NOMO-1 treated with DMSO at 0.1 percent for 48 hours (cell line): ENCODE results near the gene PM20D2.

Experiments used
- DNase-seq: peaks from one replicate; lab custom pipeline; 2025; ENCODE audit not compliant: unreplicated experiment; lab: John Stamatoyannopoulos, UW

The PM20D2 gene

DNA sequence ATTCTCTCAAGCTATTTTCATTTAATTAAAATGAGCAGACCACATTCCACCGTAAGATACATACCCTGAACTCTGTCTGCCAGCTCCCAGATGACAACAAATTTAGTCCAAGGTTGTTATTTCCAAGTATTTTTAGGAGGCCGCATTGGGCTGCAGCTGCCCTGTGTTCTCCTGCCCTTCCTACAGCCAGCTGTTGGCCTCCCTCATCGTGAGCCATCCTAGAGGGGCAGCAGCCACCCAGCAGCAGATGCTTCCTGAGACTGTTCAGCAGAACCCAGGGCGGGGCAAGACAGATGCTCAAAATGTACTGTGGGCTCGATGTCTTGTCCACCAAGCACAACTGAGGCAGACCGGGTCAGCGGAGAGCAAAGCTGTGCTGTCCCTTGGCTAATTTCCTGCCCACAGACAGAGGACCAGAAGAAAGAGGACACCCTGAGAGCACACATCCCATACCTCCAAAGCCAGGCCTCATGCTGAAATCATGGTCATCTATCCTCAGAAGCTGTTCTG is 54.9 kb downstream of the PM20D2 start:
- no peak for DNase-seq

DNA sequence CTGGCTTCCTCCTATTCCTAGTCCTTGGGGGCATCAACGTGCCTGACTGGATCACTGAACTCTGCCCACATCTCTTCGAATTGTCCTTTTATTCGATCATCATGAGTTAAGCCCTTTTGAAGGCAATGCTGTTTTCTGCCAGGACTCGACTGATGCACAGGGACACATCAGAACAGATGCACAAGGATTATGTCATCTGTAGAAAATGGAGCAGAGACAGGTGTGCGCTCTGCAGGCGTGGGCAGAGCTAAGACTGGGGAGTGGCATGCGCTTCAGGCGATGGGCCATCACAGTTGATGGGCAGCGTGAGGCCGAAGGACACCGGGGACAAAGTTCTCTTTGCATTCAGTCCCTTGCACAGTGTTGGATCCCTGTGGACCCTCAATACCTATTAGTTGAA is 58.2 kb downstream of the PM20D2 start:
- DNase-seq = no peak

GRCh38 chr6:89205819-89206218 is 60.0 kb downstream of the PM20D2 start:
- DNase-seq = no peak

- no peak for DNase-seq
Observed at GRCh38 chr6:89208551-89208950, 62.7 kb downstream of the PM20D2 start.

- no peak for DNase-seq
Observed at GRCh38 chr6:89209457-89209856, 63.6 kb downstream of the PM20D2 start.

GRCh38 chr6:89212472-89212871 is 66.6 kb downstream of the PM20D2 start:
- no peak for DNase-seq

DNA sequence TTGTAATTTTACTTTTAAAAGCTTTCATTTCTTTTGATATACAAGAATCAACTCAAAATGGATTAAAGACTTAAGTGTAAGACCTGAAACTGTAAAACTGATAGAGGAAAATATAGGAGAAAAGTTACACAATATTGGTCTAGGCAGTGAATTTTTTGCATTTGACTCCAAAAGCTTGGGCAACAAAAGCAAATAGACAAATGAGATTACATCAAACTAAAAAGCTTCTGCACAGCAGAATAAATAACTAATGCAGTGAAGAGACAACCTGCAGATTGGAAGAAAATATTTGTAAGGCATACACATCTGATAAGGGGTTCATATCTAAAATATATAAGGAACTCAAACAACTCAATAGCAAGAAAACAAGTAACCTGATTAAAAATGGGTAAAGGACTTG is 68.3 kb downstream of the PM20D2 start:
- DNase-seq = peak; percentile 11
